Endothelial cell of umbilical vein (primary cell): ENCODE measurements around the gene ECPAS.

Source experiments
- FOS ChIP-seq: IDR thresholded peaks from 2 replicates; pipeline ENCODE4 v1.6.1; 2011; ENCODE audit warnings: mild to moderate bottlenecking, low read length, moderate library complexity, borderline replicate concordance; ENCODE audit not compliant: insufficient read depth
- POLR2A ChIP-seq: IDR thresholded peaks from 2 replicates; pipeline ENCODE4 v1.6.1; 2012; ENCODE audit warnings: low read depth, mild to moderate bottlenecking, control low read depth, low read length
- POLR2AphosphoS5 ChIP-seq: IDR thresholded peaks from 2 replicates; pipeline ENCODE4 v1.6.1; 2012; ENCODE audit warnings: low read depth, mild to moderate bottlenecking, control low read depth, low read length, moderate library complexity; ENCODE audit not compliant: insufficient read depth
- TF ChIP-seq, protein P1 (sequence below), 2 donors: IDR thresholded peaks; 1 replicate in 1 of 2; 2 replicates in 1 of 2; pipeline ENCODE4 v1.5.1; 2011; ENCODE audit warnings: low read length in 2 of 2, mild to moderate bottlenecking in 2 of 2, moderate library complexity in 2 of 2, control low read depth in 1 of 2, inconsistent platforms in 1 of 2, low read depth in 1 of 2; ENCODE audit not compliant: insufficient read depth in 1 of 2; ENCODE audit errors: extremely low read depth in 1 of 2

DNA sequence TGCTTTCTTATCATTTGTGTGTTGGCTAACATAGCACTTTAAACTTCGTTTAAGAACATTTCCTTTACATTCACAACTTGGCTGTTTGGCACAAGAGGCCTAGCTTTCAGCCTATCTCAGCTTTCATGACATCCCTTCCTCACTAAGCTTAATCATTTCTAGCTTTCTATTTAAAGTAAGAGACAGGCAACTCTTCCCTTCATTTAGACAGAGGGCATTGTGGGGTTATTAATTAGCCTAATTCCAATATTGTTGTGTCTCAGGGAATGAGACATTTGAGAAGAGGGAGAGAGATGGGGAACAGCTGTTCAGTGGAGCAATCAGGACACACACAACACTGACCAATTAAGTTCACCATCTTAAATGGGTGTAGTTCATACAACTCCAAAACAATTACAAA lies 103.2 kb downstream of the ECPAS start:
- TF ChIP-seq, protein P1, sequence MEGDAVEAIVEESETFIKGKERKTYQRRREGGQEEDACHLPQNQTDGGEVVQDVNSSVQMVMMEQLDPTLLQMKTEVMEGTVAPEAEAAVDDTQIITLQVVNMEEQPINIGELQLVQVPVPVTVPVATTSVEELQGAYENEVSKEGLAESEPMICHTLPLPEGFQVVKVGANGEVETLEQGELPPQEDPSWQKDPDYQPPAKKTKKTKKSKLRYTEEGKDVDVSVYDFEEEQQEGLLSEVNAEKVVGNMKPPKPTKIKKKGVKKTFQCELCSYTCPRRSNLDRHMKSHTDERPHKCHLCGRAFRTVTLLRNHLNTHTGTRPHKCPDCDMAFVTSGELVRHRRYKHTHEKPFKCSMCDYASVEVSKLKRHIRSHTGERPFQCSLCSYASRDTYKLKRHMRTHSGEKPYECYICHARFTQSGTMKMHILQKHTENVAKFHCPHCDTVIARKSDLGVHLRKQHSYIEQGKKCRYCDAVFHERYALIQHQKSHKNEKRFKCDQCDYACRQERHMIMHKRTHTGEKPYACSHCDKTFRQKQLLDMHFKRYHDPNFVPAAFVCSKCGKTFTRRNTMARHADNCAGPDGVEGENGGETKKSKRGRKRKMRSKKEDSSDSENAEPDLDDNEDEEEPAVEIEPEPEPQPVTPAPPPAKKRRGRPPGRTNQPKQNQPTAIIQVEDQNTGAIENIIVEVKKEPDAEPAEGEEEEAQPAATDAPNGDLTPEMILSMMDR (IDR thresholded peaks at IDR 0.05; ENCODE audit: extremely low read depth in 1 of 2, insufficient read depth in 1 of 2, low read depth in 1 of 2, low read length in 2 of 2), result no peak
- TF ChIP-seq FOS (no peak), POLR2A (no peak), POLR2AphosphoS5 (no peak)
